Testis (tissue), 3 donors: Measurements from ENCODE around the gene LGALS3BP. TPM values are rescaled to one million over a fixed set of nuclear protein-coding genes. Genes with fewer than 3 reads are reported as not detected.

Experiments
- DNase-seq: peaks from one replicate; pipeline ENCODE4 v3.0.0-alpha.2; 2019
- H3K27ac ChIP-seq, 2 donors: fragments of 200-600 bp; sonication (generic); one replicate each; pipeline ENCODE4 v1.5.1; 2019
- H3K27me3 ChIP-seq: fragments of 200-600 bp; sonication (generic); one replicate; pipeline ENCODE4 v1.5.1; 2019
- H3K36me3 ChIP-seq: fragments of 200-600 bp; sonication (generic); one replicate; pipeline ENCODE4 v1.5.1; 2017; ENCODE audit warnings: low read depth; ENCODE audit errors: missing control alignments
- H3K4me1 ChIP-seq: fragments of 200-600 bp; sonication (generic); one replicate; pipeline ENCODE4 v1.5.1; 2019
- H3K4me3 ChIP-seq, 2 donors: fragments of 200-600 bp; sonication (generic); one replicate each; pipeline ENCODE4 v1.5.1; 2017 to 2019
- H3K9me3 ChIP-seq: fragments of 200-600 bp; sonication (generic); one replicate; pipeline ENCODE4 v1.5.1; 2017
- CTCF ChIP-seq, 3 experiments: fragments of 450-650 bp in 2 of 3; fragments of 200-600 bp in 1 of 3; sonication (generic) in 1 of 3; IDR thresholded peaks; one replicate each; pipeline ENCODE4 v1.5.1; 2016 to 2019; ENCODE audit warnings: antibody characterized with exemption in 3 of 3, mild to moderate bottlenecking in 2 of 3, moderate library complexity in 1 of 3
- POLR2A ChIP-seq: fragments of 450-650 bp; IDR thresholded peaks from one replicate; pipeline ENCODE4 v1.6.1; 2017; ENCODE audit warnings: antibody characterized with exemption, mild to moderate bottlenecking, moderate library complexity
- WGBS, 2 donors: methylation state at CpG; one replicate each; pipeline ENCODE4 v1.1.5; 2018; 5-methylcytosine and 5-hydroxymethylcytosine counted together
- intact Hi-C: fragments of 100-400 bp; cut with DNase I; formaldehyde crosslinking; loops from one replicate; pipeline ENCODE4 v1.15.1; 2023; ENCODE audit warnings: low total_unique reads
- polyA plus RNA-seq: library from polyadenylated mRNA; stranded (reverse); fragments of 350-450 nt; fragmentation: Illumina TruSeq; extraction: RNeasy Lipid Tissue Mini Kit (QIAGEN cat#74804); gene quantifications from one replicate; pipeline ENCODE4 v1.2.3, GENCODE V29; 2014; ENCODE audit warnings: low read depth, low replicate concordance; ENCODE audit not compliant: insufficient read depth
- total RNA-seq, 2 donors: library from RNA; depleted of rRNA; stranded (reverse); fragments of >200 nt; gene quantifications; one replicate each; pipeline ENCODE4 v1.2.3, GENCODE V29; 2016

LGALS3BP gene
- total and polyA plus RNA-seq, 3 donors from 2014 or later, result 328 to 845 (median 498) TPM

- DNase-seq, result peak; percentile 72
- 37 to 48% methylated on average over 8 to 13 of the region's 13 CpGs for WGBS, 2 donors
- Histone ChIP-seq H3K4me3 (peak overlapping the region in 1 of 2 donors; percentile 89), H3K9me3 (no peaks in the 10 kb centered on the region), H3K4me1 (peaks cover 63% of the 10 kb centered on the region), H3K36me3 (no peaks in the 10 kb centered on the region), H3K27ac (peak overlapping the region; percentile 89 to 98), H3K27me3 (no peaks in the 10 kb centered on the region)
- intact Hi-C loops, result loop anchor here (5.0 kb wide), 1 partner anchor 41 kb away; no protein-coding TSS in a partner anchor
- TF ChIP-seq CTCF (IDR thresholded peaks at IDR 0.05), result no peak
- TF ChIP-seq POLR2A, result no peak
Measured at GRCh38 chr17:78922816-78923498, 56.8 kb downstream of the LGALS3BP start.

- no peak for DNase-seq
- Histone ChIP-seq H3K36me3 (no peaks in the 10 kb centered on the region), H3K27ac (peak overlapping the region; percentile 89 to 98), H3K4me3 (no peak overlapping the region), H3K4me1 (peaks cover 70% of the 10 kb centered on the region), H3K27me3 (no peaks in the 10 kb centered on the region), H3K9me3 (no peaks in the 10 kb centered on the region)
- WGBS, 2 donors, result 29 to 55% methylated on average over 8 of the region's 8 CpGs
- intact Hi-C loops, result loop anchor here (5.0 kb wide), 1 partner anchor 39 kb away; no protein-coding TSS in a partner anchor
- TF ChIP-seq POLR2A (no peak), CTCF (IDR thresholded peaks at IDR 0.05) (no peak)
Measured at GRCh38 chr17:78921437-78921971, 58.2 kb downstream of the LGALS3BP start.

Other genes starting within 250 kb of the LGALS3BP start
- 10 to 100 TPM; 42.2 to 47.9 TPM for gene CYTH1, start 197.7 kb downstream of the LGALS3BP start, total RNA-seq
- gene CYTH1, start 197.7 kb downstream of the LGALS3BP start, polyA plus RNA-seq, result 40.8 TPM
- gene USP36, start 139.1 kb downstream of the LGALS3BP start, total RNA-seq, result 10 to 100 TPM; 77.5 to 79.8 TPM
- 32.8 TPM for gene USP36, start 139.1 kb downstream of the LGALS3BP start, polyA plus RNA-seq
- gene CEP295NL, start 76.7 kb downstream of the LGALS3BP start, total RNA-seq, result 10 to 100 TPM; 32.3 to 77.1 TPM
- 100 TPM for gene CEP295NL, start 76.7 kb downstream of the LGALS3BP start, polyA plus RNA-seq
- 100 to 1,000 TPM; 262 to 482 TPM for gene TIMP2, start 54.5 kb downstream of the LGALS3BP start, total RNA-seq
- gene TIMP2, start 54.5 kb downstream of the LGALS3BP start, polyA plus RNA-seq, result 465 TPM
- 10 to 100 TPM; 60.6 to 64.1 TPM for gene CANT1, start 29.8 kb upstream of the LGALS3BP start, total RNA-seq
- 80.5 TPM for gene CANT1, start 29.8 kb upstream of the LGALS3BP start, polyA plus RNA-seq
- gene C1QTNF1, start 44.2 kb upstream of the LGALS3BP start, total RNA-seq, result 1 to 10 TPM; 9.1 to 9.8 TPM
- gene C1QTNF1, start 44.2 kb upstream of the LGALS3BP start, polyA plus RNA-seq, result 22.5 TPM
- gene ENGASE, start 94.9 kb upstream of the LGALS3BP start, total RNA-seq, result 10 to 100 TPM; 34.9 to 48.5 TPM
- 20.3 TPM for gene ENGASE, start 94.9 kb upstream of the LGALS3BP start, polyA plus RNA-seq